ENCODE measurements around the gene ANKS6.

ANKS6 gene

GRCh38 chr9:98721643-98722042, 74.7 kb downstream of the ANKS6 start:
- H3K9ac ChIP-seq (ENCODE audit: low read length): no peak overlapping the region
- H3K4me3 ChIP-seq (ENCODE audit: low read length): no peak overlapping the region
- H3K4me1 ChIP-seq (ENCODE audit: control insufficient read depth, insufficient read depth, low read length): no peaks in the 10 kb centered on the region
- peaks cover 60% of the 10 kb centered on the region for H3K27me3 ChIP-seq (replicated peaks; ENCODE audit: control insufficient read depth, insufficient read depth, low read length)
- H3K36me3 ChIP-seq (ENCODE audit: control insufficient read depth, insufficient read depth, low read length, severe bottlenecking): no peaks in the 10 kb centered on the region
- peaks cover 24% of the 10 kb centered on the region for H3K9me3 ChIP-seq (ENCODE audit: control insufficient read depth, low read length)
- no peak for DNase-seq (ENCODE audit: low read depth)

- Histone ChIP-seq H3K9ac (ENCODE audit: low read length) (no peak overlapping the region), H3K9me3 (ENCODE audit: control insufficient read depth, low read length) (peaks cover 24% of the 10 kb centered on the region), H3K4me3 (ENCODE audit: low read length) (no peak overlapping the region), H3K36me3 (ENCODE audit: control insufficient read depth, insufficient read depth, low read length, severe bottlenecking) (no peaks in the 10 kb centered on the region), H3K4me1 (ENCODE audit: control insufficient read depth, insufficient read depth, low read length) (no peaks in the 10 kb centered on the region), H3K27me3 (replicated peaks; ENCODE audit: control insufficient read depth, insufficient read depth, low read length) (peaks cover 61% of the 10 kb centered on the region)
- no peak for DNase-seq (ENCODE audit: low read depth)
Measured at GRCh38 chr9:98720402-98720801, 76.0 kb downstream of the ANKS6 start.

GRCh38 chr9:98719055-98719454, 77.3 kb downstream of the ANKS6 start:
- H3K9me3 ChIP-seq (ENCODE audit: control insufficient read depth, low read length): peaks cover 17% of the 10 kb centered on the region
- H3K9ac ChIP-seq (ENCODE audit: low read length): no peak overlapping the region
- peaks cover 55% of the 10 kb centered on the region for H3K27me3 ChIP-seq (replicated peaks; ENCODE audit: control insufficient read depth, insufficient read depth, low read length)
- DNase-seq (ENCODE audit: low read depth): no peak
- no peaks in the 10 kb centered on the region for H3K4me1 ChIP-seq (ENCODE audit: control insufficient read depth, insufficient read depth, low read length)
- H3K4me3 ChIP-seq (ENCODE audit: low read length): no peak overlapping the region
- no peaks in the 10 kb centered on the region for H3K36me3 ChIP-seq (ENCODE audit: control insufficient read depth, insufficient read depth, low read length, severe bottlenecking)

DNA sequence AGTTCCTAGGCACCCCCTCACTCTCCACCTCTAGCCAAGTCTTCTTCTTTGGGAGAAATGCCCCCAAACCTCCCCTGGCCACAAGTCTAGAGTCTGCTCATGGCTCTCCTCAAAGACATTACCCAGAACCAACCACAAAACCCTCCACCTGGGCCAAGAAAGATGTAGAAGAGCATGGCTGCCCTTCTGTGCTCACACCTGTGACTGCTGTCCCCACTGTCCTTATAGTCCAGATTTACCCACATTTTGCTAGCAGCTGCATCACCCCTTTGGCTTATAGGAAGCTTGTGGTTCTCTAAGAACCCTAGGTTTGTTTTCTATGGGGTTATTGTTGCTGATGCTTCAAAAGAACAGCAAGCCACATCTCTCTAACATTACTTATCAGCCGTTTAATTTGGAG, 81.5 kb downstream of the ANKS6 start:
- Histone ChIP-seq H3K27me3 (replicated peaks; ENCODE audit: control insufficient read depth, insufficient read depth, low read length) (peaks cover 61% of the 10 kb centered on the region), H3K4me1 (ENCODE audit: control insufficient read depth, insufficient read depth, low read length) (no peaks in the 10 kb centered on the region), H3K9me3 (ENCODE audit: control insufficient read depth, low read length) (peaks cover 5% of the 10 kb centered on the region), H3K36me3 (ENCODE audit: control insufficient read depth, insufficient read depth, low read length, severe bottlenecking) (no peaks in the 10 kb centered on the region), H3K9ac (ENCODE audit: low read length) (no peak overlapping the region), H3K4me3 (ENCODE audit: low read length) (no peak overlapping the region)
- no peak for DNase-seq (ENCODE audit: low read depth)

DNA sequence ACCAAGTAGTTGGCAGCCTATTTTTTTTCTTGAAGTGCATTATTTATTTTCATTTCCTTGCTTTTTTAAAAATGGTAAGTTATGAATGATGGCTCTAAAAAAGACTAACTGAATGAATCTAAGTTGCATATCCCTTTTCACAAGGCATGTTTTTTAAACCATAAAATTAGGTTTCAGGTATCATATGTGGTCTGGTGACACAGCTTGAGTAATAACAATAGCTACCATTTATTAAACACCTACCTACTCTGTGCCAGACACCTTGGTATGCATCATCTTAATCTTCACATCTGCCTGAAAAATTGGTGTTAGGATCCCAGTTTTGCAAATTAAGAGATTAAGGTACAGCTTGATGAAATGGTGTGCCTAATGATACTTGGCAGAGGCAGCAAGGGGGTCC, 83.4 kb downstream of the ANKS6 start:
- Histone ChIP-seq H3K9ac (ENCODE audit: low read length) (no peak overlapping the region), H3K4me1 (ENCODE audit: control insufficient read depth, insufficient read depth, low read length) (no peaks in the 10 kb centered on the region), H3K36me3 (ENCODE audit: control insufficient read depth, insufficient read depth, low read length, severe bottlenecking) (no peaks in the 10 kb centered on the region), H3K27me3 (replicated peaks; ENCODE audit: control insufficient read depth, insufficient read depth, low read length) (peaks cover 57% of the 10 kb centered on the region), H3K9me3 (ENCODE audit: control insufficient read depth, low read length) (peaks cover 1% of the 10 kb centered on the region), H3K4me3 (ENCODE audit: low read length) (no peak overlapping the region)
- DNase-seq (ENCODE audit: low read depth): no peak

GRCh38 chr9:98709968-98710965, 86.1 kb downstream of the ANKS6 start:
- peaks cover 36% of the 10 kb centered on the region for H3K27me3 ChIP-seq (replicated peaks; ENCODE audit: control insufficient read depth, insufficient read depth, low read length)
- peaks cover 5% of the 10 kb centered on the region for H3K4me1 ChIP-seq (ENCODE audit: control insufficient read depth, insufficient read depth, low read length)
- no peaks in the 10 kb centered on the region for H3K9me3 ChIP-seq (ENCODE audit: control insufficient read depth, low read length)
- DNase-seq (ENCODE audit: low read depth): peak; percentile 65
- H3K36me3 ChIP-seq (ENCODE audit: control insufficient read depth, insufficient read depth, low read length, severe bottlenecking): no peaks in the 10 kb centered on the region
- no peak overlapping the region for H3K4me3 ChIP-seq (ENCODE audit: low read length)
- H3K9ac ChIP-seq (ENCODE audit: low read length): no peak overlapping the region

DNA sequence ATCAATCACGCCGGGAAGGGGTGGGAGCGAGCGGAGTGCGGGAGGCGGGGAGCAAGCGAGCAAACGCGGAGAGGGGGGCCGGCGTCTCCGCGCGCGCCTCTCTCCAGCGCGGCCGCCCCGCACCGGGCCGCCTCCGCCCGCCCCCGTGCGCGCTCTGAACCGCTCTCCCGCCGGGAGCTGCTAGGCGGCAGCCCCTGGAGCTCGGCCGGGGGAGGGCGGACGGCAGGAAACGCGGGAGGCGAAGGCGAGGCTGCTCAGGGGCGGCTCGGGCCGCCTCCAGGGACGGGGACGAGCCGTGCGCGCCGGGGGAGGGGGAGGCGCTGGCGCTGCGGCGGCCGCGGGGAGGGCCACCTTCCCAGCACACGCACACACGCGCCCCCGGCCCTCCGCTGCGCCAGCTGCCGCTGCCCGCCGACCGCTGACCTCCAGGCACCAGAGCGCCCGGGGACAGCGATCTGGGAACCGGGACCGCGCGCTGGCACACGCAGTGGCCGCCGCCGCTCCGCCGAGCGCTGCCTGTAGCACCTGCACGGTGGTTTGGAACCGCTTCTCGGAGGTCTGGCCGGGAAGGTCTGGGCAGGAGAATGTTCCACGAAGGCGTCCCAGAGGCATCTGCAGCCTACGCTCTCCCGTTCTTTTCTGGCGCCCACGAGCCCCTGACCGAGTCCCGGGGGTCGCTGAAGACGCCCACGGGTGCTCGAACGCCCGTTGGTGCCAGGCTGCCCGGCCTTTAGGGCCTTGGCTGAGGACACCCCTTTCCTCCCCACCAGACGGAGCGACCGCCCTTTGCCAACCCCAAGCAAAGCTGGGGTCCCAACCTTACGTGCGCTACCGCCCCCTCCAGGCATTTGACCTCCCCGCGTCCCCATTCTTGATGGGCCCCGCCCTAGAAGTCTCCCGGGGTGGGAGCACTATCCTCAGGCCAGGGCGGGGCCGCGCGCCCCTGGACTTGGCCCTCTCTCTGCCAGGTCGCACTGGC, 87.1 kb downstream of the ANKS6 start, which contains the start of gene GABBR2:
Gene GABBR2, minus strand, starts transcription at position 3 of the 979 bp plus-strand sequence. CDS start 198 bp downstream, outside the sequence.
- H3K9ac ChIP-seq (ENCODE audit: low read length): no peak within 1 kb of the TSS
- H3K4me3 ChIP-seq (ENCODE audit: low read length): peak within 1 kb of the TSS; percentile 68
- peak; percentile 10 for DNase-seq (ENCODE audit: low read depth)
- no peaks in the 10 kb centered on the region for H3K9me3 ChIP-seq (ENCODE audit: control insufficient read depth, low read length)
- peaks cover 32% of the 10 kb centered on the region for H3K27me3 ChIP-seq (replicated peaks; ENCODE audit: control insufficient read depth, insufficient read depth, low read length)
- no peaks in the 10 kb centered on the region for H3K36me3 ChIP-seq (ENCODE audit: control insufficient read depth, insufficient read depth, low read length, severe bottlenecking)
- peaks cover 5% of the 10 kb centered on the region for H3K4me1 ChIP-seq (ENCODE audit: control insufficient read depth, insufficient read depth, low read length)

GRCh38 chr9:98708103-98708932, 88.0 kb downstream of the ANKS6 start:
- H3K4me1 ChIP-seq (ENCODE audit: control insufficient read depth, insufficient read depth, low read length): peaks cover 5% of the 10 kb centered on the region

GRCh38 chr9:98707166-98708102, 88.9 kb downstream of the ANKS6 start:
- DNase-seq (ENCODE audit: low read depth): peak; percentile 76

More at GRCh38 chr9:98708103-98708932, 88.0 kb downstream of the ANKS6 start:
- H3K4me3 ChIP-seq (ENCODE audit: low read length): peak overlapping the region; percentile 47
- no peak overlapping the region for H3K9ac ChIP-seq (ENCODE audit: low read length)
- H3K9me3 ChIP-seq (ENCODE audit: control insufficient read depth, low read length): no peaks in the 10 kb centered on the region
- no peaks in the 10 kb centered on the region for H3K36me3 ChIP-seq (ENCODE audit: control insufficient read depth, insufficient read depth, low read length, severe bottlenecking)
- peak; percentile 1 for DNase-seq (ENCODE audit: low read depth)
- H3K27me3 ChIP-seq (replicated peaks; ENCODE audit: control insufficient read depth, insufficient read depth, low read length): peaks cover 34% of the 10 kb centered on the region

More at GRCh38 chr9:98707166-98708102, 88.9 kb downstream of the ANKS6 start:
- Histone ChIP-seq H3K36me3 (ENCODE audit: control insufficient read depth, insufficient read depth, low read length, severe bottlenecking) (no peaks in the 10 kb centered on the region), H3K27me3 (replicated peaks; ENCODE audit: control insufficient read depth, insufficient read depth, low read length) (peaks cover 41% of the 10 kb centered on the region), H3K4me3 (ENCODE audit: low read length) (peak overlapping the region; percentile 68), H3K4me1 (ENCODE audit: control insufficient read depth, insufficient read depth, low read length) (peaks cover 5% of the 10 kb centered on the region), H3K9ac (ENCODE audit: low read length) (no peak overlapping the region), H3K9me3 (ENCODE audit: control insufficient read depth, low read length) (no peaks in the 10 kb centered on the region)
